MM.1S (cell line): ENCODE measurements around the gene SLC35B4.

Experiments
- CTCF ChIP-seq: fragments of 300-600 bp; sonication (generic); IDR thresholded peaks from 2 replicates; pipeline ENCODE4 v1.5.1; 2016; ENCODE audit warnings: antibody characterized with exemption, low read length, mixed read lengths
- EZH2 ChIP-seq: fragments of 300-600 bp; sonication (generic); optimal IDR thresholded peaks from 2 replicates; pipeline ENCODE3; 2017; ENCODE audit warnings: low read depth, mild to moderate bottlenecking, antibody characterized with exemption, low read length, mixed read lengths

GRCh38 chr7:134280508-134280907 is 36.2 kb downstream of the SLC35B4 start:
- TF ChIP-seq CTCF (no peak), EZH2 (no peak)
